Muscle of back (tissue), 13 donors: Measurements from ENCODE around the gene GPATCH4. TPM values are rescaled to one million over a fixed set of nuclear protein-coding genes. Genes with fewer than 3 reads are reported as not detected.
A peak's percentile ranks its signal among the peaks of the same experiment; 100 is the strongest.
"Not testable (repeated sequence)": the region's sequence is repeated elsewhere in the genome, so short reads cannot be mapped to it uniquely, and the experiment has no call there.

Source experiments
- DNase-seq, 3 donors: peaks; one replicate each; pipeline versions ENCODE4 v3.0.0 to v3.0.0-alpha.2; 2013
- long read RNA-seq, 9 donors: transcript quantifications; one replicate each; lab custom pipeline, GENCODE V29; 2026
- polyA plus RNA-seq, 10 donors: library from polyadenylated mRNA; unstranded; fragments of 120-200 nt; gene quantifications; one replicate each; pipeline ENCODE4 v1.2.1, GENCODE V29; 2013; ENCODE audit not compliant: insufficient read length in 10 of 10

The GPATCH4 gene
- polyA plus RNA-seq = 10 to 100 TPM; 23.4 to 36.7 (median 29.4) TPM
- long read RNA-seq, donor 1, transcript GPATCH4-201 (8 exons, 1,972 nt) = major isoform, 6 of 9 reads
- long read RNA-seq, donor 1, partial matches to known transcripts = 0 of 9 reads
- long read RNA-seq, donor 1, other reads (novel, unspliced or antisense) = 0 of 9 reads
- long read RNA-seq, donor 2, transcript GPATCH4-201 (8 exons, 1,972 nt) = major isoform, 10 of 11 reads
- long read RNA-seq, donor 2, partial matches to known transcripts = 0 of 11 reads
- long read RNA-seq, donor 2, other reads (novel, unspliced or antisense) = 0 of 11 reads
- long read RNA-seq, donor 3 = 0 reads
- long read RNA-seq, donor 4, transcript GPATCH4-201 (8 exons, 1,972 nt) = major isoform, 7 of 8 reads
- long read RNA-seq, donor 4, partial matches to known transcripts = 0 of 8 reads
- long read RNA-seq, donor 4, other reads (novel, unspliced or antisense) = 0 of 8 reads
- long read RNA-seq, donor 5, transcript GPATCH4-201 (8 exons, 1,972 nt) = major isoform, 9 of 13 reads
- long read RNA-seq, donor 5, partial matches to known transcripts = 0 of 13 reads
- long read RNA-seq, donor 5, other reads (novel, unspliced or antisense) = 0 of 13 reads
- long read RNA-seq, donor 6, transcript GPATCH4-201 (8 exons, 1,972 nt) = major isoform, 10 of 13 reads
- long read RNA-seq, donor 6, partial matches to known transcripts = 0 of 13 reads
- long read RNA-seq, donor 6, other reads (novel, unspliced or antisense) = 0 of 13 reads
- long read RNA-seq, donor 7, transcript GPATCH4-201 (8 exons, 1,972 nt) = major isoform, 5 of 17 reads
- long read RNA-seq, donor 7, partial matches to known transcripts = 7 of 17 reads
- long read RNA-seq, donor 7, other reads (novel, unspliced or antisense) = 0 of 17 reads
- long read RNA-seq, donor 8, transcript GPATCH4-201 (8 exons, 1,972 nt) = major isoform, 7 of 8 reads
- long read RNA-seq, donor 8, partial matches to known transcripts = 0 of 8 reads
- long read RNA-seq, donor 8, other reads (novel, unspliced or antisense) = 0 of 8 reads
- long read RNA-seq, donor 9, partial matches to known transcripts = 5 of 9 reads
- long read RNA-seq, donor 9, other reads (novel, unspliced or antisense) = 0 of 9 reads

GRCh38 chr1:156601122-156601830, at the start of gene GPATCH4:
TSS of gene GPATCH4 (minus strand) at chr1:156601479.
- DNase-seq = peak; percentile 87 to 95 (median 88)

- no peak for DNase-seq
Observed at GRCh38 chr1:156648951-156649350, 47.7 kb upstream of the GPATCH4 start.

GRCh38 chr1:156648496-156648895, 47.2 kb upstream of the GPATCH4 start:
- no peak for DNase-seq

GRCh38 chr1:156647351-156647750, 46.1 kb upstream of the GPATCH4 start:
- DNase-seq = no peak

GRCh38 chr1:156646738-156647211, 45.5 kb upstream of the GPATCH4 start:
- no peak for DNase-seq

- DNase-seq = no peak
Observed at GRCh38 chr1:156645666-156646065, 44.4 kb upstream of the GPATCH4 start.

GRCh38 chr1:156645056-156645455, 43.8 kb upstream of the GPATCH4 start:
- no peak for DNase-seq

- no peak for DNase-seq
Observed at GRCh38 chr1:156644640-156645039, 43.4 kb upstream of the GPATCH4 start.

- DNase-seq = no peak
Observed at GRCh38 chr1:156644146-156644545, 42.9 kb upstream of the GPATCH4 start.

- no peak for DNase-seq
Observed at GRCh38 chr1:156643778-156644092, 42.5 kb upstream of the GPATCH4 start.

GRCh38 chr1:156643049-156643777, 41.9 kb upstream of the GPATCH4 start:
- no peak for DNase-seq

- DNase-seq = no peak
Observed at GRCh38 chr1:156642265-156643048, 41.2 kb upstream of the GPATCH4 start.

- peak in 1 of 3 donors; percentile 85 for DNase-seq
Observed at GRCh38 chr1:156641761-156642264, 40.5 kb upstream of the GPATCH4 start, which contains the start of gene BCAN. TSS of gene BCAN (plus strand) at chr1:156642117. CDS start at chr1:156646055, 3,938 bp downstream.

GRCh38 chr1:156640842-156641706, 39.8 kb upstream of the GPATCH4 start:
- DNase-seq = no peak

GRCh38 chr1:156639601-156640101, 38.4 kb upstream of the GPATCH4 start:
- no peak for DNase-seq

- no peak for DNase-seq
Observed at GRCh38 chr1:156638189-156638985, 37.1 kb upstream of the GPATCH4 start.

GRCh38 chr1:156632355-156632754, 31.1 kb upstream of the GPATCH4 start:
- no peak for DNase-seq

- not testable (repeated sequence) for DNase-seq
Observed at GRCh38 chr1:156631152-156631551, 29.9 kb upstream of the GPATCH4 start.
